ENCODE measurements around the gene ABCB11.
"Not testable (repeated sequence)": the region's sequence is repeated elsewhere in the genome, so short reads cannot be mapped to it uniquely, and the experiment has no call there.

Gene ABCB11

DNA sequence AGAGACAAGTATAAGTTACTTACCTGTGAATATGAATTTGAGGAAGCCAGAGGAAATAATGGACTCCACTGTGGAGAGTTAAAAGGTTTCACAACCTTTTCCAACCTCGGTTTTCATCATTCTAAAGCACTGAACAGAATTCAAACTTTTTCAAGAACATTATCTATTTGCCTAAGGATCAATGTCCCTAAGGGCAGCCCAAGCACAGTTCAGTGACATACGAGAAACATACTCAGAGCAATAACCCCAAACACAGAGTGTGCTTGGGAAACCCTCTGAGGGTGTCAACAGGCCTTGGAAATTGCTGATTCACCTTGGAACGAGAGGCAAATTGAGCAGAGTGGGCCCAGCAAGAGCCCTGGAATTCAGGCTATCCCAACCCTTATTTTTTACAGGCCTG lies at the start of gene ABCB11:
TSS of gene ABCB11 (minus strand) at position 123 of the 400 bp plus-strand sequence. CDS start 13,199 bp downstream, outside the sequence.
- no peak for DNase-seq (ENCODE audit: low read depth)

DNA sequence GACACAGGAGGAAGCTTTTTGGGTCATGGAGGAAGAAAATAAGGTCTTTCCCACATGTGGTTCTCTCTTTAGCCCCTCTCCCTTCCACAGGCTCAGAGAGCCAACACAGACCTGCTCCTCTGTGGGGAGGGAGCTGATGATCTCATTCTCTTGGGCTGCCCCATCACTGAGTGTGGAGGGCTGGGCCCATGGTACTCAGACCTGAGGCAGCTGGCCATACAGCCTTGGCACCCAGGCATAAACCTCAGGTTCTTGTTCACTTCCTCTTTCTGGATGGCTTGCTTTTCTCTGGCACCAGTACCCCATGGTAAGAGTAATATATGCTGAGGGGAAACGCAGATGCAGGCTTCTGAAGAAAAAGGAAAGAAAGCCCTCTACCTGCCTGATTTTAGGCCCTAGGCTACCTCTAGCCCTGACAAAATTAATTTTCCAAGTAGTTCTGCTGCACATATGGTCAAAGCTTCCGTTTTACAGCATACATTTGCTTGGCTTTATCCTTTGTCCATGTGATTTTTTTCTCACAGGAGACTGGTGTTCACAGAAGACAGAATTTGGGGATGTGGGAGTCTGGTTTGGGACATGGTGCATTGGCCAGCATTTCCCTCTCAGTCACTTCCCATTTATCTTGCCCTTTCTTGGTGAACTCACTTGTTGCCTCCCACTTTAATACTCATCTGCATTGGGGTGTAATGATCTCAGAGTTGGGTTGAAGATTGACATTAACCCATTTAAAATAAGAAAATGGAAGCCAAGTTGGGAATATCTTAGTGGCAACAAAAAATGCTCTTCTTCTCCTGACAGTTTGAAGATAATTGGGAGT lies 49.3 kb upstream of the ABCB11 start:
- DNase-seq (ENCODE audit: low read depth) = no peak

DNA sequence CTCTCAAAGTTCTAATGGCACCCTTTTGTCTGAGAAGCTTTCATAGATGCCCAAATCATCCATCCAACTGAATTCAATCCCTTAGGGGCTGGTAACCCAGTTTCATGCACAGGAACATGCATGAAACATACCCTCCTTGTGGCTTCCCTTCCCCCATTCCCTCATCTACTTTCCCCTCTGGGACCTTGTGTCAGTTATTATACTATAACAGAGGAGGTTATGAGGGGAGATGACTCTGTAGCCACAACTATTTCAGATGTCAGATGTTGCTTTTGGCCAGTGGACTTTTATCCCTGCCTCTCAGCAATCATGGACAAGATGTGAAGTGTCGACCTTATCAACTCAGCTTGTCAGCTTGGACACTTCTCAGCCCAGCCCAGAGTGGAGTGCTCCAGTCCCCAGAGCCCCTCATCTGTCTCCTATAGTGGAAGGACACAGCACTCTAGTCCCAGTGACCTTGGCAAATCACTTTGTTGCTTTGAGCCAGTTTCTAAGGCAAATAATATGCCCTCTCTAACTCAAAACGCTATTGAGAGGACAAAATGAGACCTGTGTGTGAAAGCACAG lies 46.6 kb upstream of the ABCB11 start:
- no peak for DNase-seq (ENCODE audit: low read depth)

DNA sequence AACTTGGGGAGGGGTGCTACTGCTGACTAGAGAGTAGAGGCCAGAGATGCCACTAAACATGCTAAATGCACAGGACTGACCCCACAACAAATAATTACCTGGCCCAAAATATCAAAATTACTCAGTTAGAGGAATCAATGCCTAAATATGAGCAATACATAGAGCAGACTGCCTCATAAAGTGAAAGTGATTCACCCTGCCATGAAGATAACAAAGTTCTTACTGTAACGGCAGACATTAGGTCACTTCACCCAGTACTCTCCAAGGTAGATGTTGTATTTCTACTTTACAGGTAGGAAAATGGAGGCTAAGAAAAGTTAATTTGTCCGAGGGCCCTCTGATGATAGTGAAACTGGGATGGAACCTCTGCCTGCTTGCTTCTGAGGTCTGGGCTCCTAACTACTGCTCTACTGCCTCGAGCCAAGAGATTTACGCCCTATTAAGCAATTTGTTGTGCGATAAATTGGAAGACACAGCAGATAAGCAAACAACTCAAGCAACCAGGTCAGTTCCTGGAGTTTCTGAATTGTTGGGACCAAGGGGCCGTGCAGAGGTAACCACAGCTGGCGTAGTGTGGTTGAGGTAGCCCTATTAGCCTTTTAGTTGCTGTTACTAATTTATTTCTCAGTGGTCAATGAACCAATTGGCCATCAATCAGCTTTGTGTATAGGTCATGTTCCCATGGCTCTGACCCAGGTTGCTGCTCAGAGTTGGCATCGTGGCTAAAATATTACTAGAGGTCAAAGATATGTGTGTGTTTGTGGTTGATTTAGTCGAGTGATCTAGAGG lies 43.0 kb upstream of the ABCB11 start:
- no peak for DNase-seq (ENCODE audit: low read depth)

DNA sequence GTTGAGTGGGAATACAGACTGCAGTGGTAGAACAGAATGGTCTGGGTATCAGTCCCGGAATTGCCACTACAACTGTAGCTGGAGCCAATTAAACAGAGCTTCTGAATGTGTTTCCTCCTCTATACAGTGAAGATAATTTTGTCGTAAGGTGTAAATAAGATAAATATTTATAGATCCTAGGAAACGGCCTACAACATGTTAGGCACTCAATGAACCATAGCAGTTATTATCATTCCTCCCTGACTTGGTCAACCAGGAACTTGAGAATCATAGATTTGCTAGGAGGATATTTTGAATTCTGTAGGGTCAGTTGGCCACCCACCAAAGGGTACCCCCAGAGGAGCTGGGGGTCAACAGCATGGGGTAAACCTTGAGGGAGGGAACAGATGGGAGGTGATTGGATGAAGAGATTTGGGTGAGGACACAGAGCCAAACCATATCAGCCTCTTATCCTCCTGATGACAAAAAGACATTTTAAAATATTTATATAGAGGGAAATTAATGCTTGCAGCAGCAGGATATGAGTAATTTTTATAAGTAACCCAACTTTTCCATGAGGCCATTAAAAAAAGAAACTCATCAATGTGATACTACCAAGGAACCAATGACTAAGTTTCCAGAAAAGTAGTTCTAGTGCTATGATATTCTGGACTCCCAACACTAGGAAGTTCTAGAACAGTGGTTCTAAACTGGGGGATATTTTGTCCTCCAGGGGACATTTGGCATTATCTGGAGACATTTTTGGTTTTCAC lies 42.3 kb upstream of the ABCB11 start:
- DNase-seq (ENCODE audit: low read depth) = no peak

DNA sequence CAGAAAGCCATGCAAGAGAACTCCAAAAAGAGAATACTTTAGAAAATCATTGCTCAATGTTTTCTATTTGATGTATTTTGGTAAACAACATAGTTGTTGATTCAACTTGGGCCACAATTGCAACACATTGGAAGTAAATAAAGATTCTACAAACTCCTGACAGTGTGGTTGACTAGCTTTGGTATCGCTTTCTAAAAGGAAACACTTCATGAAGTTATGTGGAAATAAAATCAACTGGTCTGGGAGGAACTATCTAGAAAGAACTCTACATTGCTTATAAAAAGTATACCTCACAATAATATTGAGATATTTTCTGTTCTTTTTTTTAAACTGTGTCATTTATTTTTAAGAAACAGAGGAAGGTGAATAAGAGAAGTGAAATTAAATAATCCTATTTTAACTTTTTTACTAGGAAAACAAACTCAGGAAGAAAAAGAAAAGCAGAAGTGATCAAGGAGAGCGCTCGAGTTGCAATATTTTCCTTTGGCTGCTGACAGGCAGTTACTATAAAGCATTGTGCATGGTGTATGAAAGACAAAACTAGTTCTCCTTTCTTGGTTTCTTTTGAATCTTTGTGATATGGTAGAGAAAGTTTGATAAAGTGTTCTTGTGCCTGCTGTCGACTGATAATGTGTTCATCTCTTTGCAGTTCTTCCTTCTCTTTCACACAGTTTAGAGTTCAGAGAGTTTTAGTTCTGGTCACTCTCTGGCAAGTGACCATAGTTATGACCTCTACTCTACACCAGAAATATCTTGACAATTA lies 41.2 kb upstream of the ABCB11 start:
- no peak for DNase-seq (ENCODE audit: low read depth)

DNA sequence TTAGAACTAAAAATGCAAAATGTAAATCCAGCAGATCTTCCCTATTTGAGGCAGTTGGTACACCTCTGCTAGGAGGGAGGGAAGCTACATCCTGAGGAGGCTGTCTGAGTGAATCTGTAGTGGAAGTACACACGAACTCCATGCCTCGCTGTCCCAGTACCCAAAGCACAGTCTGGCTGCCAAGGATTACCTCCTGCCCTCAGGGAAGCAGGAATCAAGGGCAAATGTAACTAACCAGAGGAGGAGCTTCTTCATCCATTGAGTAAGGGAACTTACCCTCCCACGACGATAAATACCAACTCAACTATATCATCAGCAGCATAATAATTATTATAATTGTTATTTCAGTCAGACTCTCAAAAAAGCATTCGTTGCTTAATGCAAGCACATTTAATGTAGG lies 40.3 kb upstream of the ABCB11 start:
- DNase-seq (ENCODE audit: low read depth) = no peak

DNA sequence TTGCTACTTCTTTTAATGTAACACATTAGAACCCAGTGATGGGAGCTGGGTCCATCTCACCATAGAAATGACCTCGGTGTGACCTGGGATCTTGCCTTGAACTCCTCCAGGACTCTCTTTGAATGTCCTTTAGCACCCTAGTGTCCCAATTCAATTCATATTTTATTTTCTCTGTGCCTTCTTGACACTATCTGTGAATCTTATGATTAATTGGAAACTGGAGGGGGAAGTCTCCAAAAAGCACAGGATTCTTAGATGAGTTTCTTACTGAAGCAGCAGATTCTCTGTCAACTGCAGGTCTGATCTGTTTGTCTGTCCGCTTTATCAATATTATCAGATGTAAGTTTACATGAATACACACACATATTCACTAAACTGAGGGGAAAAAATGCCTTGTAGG lies 38.7 kb upstream of the ABCB11 start:
- DNase-seq (ENCODE audit: low read depth) = no peak

DNA sequence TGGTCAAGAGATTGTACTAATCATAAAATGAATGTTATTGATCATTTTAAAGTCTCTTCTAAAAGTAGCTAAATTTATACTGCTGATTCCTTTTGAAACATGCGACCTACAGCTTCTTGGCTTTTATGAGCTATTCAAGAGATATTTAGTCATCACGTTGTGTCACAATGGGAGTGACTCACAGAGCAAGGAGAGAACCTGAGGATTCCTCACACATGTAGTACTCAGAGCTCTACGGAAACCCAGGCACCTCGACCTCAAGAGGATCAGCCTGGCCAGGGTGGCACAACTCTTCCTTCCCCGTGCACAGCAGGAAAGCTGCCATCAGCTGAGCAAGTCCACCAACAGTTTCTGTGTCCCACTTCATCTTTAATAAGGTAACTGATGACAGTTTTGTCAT lies 38.2 kb upstream of the ABCB11 start, which contains the start of gene DHRS9:
TSS of gene DHRS9 (plus strand) at position 223 of the 400 bp plus-strand sequence. CDS start 12,019 bp downstream, outside the sequence.
- DNase-seq (ENCODE audit: low read depth) = no peak

DNA sequence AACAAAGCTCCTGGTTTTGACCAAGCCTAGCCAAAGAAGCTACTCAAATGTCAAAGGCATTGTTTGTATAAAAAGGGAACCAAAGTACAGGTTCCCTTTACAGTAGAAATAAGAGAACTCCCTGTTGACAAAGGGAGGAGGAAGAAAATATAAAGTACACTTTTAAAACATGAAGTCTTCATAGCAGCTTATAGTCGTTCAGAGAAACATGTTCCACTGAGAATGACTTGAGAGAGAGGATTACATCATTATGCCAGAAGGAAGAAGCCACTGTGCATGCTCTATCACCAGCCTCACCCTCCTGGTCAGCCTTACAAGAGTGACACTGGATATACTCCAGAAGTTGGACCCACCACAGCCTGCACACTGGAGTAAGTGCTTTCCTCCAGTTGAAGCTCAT lies 35.8 kb upstream of the ABCB11 start:
- no peak for DNase-seq (ENCODE audit: low read depth)

DNA sequence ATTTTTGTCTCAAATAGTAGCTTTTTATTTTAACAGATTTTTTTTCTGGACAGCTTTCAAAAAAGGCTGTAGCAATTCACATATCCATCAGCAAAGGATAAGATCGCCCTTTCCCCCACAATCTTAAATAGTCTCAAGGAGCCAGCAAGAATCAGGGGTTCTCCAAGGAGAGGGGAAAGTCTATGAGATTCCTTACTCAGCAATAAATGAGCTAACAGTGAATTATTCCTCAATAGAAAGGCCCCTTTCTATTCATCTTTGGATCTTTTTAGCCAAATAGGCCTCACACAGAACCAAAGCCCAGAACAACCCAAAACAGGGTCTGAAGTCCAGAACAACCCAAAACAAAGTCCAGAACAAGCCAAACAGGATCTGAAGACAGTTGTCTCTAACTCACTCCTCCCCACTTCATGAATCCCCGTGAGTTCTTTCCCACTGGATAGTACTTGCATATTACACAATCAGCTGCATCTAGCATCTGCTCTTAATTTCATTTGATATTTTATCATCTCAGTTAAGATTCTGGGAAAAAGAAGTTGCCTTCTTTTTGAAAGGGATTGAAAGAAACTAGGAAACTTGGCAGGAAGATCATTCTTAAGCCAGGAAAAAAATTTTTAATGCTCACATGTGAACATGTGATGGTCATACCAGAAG lies 34.9 kb upstream of the ABCB11 start:
- no peak for DNase-seq (ENCODE audit: low read depth)

DNA sequence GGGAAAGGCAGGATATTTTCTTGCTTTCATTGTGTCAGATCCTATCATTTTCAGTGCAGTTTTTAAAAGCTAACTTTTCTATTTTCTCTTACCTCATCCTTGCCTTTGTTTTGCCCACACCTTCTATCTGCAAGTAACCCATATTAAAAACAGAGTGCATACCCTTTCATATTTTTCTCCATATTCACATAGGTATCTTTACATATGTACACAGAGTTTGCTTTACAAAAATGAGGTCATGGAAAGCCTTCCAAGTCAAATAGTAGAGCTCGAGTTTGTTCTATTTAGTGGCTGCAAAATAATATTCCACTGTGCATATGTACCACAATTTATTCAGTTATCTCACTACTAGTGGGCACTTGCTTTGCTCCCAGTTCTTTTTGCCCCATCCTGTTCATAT lies 34.3 kb upstream of the ABCB11 start:
- no peak for DNase-seq (ENCODE audit: low read depth)

DNA sequence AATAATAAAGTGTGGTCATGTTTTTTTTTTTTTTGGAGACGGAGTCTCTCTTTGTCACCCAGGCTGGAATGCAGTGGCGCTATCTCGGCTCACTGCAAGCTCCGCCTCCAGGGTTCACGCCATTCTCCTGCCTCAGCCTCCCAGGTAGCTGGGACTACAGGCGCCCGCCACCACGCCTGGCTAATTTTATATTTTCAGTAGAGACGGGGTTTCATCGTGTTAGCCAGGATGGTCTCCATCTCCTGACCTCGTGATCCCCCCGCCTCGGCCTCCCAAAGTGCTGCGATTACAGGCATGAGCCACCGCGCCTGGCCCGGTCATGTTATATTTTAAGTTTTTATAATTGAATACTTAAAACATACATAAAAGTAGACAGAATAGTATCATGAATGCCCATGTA lies 33.1 kb upstream of the ABCB11 start:
- DNase-seq (ENCODE audit: low read depth) = not testable (repeated sequence)

DNA sequence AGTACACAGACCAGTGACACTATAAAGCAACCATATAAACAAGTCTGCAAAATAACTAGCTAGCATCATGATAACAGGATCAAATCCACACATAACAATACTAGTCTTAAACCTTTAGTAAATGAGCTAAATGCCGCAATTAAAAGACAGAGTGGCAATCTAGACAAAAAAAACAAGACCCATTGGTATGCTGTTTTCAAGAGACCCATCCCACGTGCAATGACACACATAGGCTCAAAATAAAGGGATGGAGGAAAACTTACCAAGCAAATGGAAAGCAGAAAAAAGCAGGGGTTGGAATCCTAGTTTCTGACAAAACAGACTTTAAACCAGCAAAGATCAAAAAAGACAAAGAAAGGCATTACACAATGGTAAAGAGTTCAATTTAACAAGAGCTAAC lies 23.5 kb upstream of the ABCB11 start:
- not testable (repeated sequence) for DNase-seq (ENCODE audit: low read depth)

DNA sequence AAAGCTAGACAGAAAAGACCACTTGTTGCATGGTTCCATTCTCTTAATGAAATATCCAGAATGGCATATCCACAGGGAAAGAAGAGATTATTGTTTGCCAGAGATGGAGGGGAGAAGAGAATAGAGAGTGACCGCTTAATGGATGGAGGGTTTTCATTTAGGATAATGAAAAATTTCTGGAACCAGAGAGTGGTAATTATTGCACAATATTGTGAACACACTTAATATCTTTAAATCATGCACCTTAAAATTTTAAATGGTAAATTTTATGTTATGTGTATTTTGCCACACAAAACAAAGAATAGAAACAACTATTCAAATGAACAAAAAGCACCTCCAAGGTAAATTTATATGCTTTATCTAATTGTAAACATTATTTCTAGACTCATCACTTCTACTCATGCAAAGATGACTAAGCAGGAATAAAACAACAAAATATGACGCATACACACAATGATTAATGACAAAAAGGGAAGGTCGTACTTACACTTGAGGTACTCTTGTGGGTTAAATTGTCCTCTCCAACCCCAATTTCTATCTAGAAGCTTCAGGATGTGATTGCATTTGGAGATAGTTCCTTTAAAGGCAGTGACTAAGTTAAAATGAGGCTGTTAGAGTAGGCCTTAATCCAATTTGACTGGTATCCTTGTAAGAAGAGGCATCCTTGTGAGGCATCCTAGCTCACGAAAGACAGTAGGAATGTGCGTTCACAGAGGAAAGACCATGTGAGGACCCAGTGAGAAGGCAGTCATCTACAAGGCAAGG lies 19.5 kb upstream of the ABCB11 start:
- DNase-seq (ENCODE audit: low read depth) = no peak

DNA sequence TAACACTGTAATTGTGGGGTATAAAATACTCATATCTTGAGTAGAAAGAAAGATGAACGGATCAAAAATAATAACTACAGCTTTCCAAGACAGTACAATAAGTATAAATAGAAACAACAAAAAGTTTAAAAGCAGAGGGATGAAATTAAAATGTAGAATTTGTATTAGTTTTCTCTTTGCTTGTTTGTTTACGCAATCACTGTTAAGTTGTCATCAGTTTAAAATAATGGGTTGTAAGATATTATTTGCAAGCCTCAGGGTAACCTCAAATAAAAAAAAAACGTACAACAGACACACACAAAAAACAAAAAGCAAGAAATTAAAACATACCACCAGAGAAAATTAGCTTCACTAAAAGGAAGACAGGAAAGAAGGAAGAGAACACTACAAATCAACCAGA lies 18.0 kb upstream of the ABCB11 start:
- no peak for DNase-seq (ENCODE audit: low read depth)

DNA sequence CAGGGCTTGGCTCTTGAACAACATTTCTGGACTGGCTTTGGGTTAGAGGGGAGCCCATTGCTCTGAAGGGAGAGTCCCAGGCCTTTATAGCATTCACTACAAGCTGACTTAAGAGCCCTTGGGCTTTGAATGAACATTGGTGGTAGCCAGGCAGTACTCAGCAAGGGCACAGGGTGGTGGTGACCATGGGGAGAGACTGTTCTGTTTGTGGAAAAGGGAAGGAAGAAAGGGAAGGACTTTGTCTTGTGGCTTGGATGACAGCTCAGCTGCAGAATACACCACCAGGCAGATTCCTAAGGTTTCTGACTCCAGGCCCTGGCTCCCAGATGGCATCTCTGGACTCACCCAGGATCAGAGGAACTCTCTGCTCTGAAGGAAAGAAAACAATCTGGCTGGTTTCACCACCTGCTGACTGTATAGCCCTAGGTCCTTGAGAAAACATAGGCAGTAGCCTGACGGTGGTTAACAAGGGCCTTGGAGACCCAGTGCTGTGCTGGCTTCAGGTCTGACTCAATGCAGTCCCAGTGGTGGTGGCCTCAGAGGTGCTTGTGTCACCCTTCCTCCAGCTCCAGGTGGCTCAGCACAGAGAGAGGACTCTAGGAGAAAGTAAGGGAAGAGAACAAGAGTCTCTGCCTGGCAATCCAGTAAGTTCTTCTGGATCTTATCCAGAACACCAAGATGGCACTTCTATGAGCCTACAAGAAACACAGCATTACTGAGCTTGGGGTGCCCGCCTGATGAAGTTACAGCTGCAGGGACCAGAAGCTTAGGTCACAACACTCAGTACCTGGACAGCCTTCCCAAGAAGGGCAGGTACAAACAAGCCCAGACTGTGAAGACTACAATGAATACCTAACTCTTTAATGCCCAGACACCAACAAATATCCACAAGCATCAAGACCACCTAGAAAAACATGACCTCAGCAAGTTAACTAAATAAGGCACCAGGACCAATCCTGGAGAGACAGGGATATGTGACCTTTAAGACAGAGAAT lies 16.4 kb upstream of the ABCB11 start:
- DNase-seq (ENCODE audit: low read depth) = no peak

DNA sequence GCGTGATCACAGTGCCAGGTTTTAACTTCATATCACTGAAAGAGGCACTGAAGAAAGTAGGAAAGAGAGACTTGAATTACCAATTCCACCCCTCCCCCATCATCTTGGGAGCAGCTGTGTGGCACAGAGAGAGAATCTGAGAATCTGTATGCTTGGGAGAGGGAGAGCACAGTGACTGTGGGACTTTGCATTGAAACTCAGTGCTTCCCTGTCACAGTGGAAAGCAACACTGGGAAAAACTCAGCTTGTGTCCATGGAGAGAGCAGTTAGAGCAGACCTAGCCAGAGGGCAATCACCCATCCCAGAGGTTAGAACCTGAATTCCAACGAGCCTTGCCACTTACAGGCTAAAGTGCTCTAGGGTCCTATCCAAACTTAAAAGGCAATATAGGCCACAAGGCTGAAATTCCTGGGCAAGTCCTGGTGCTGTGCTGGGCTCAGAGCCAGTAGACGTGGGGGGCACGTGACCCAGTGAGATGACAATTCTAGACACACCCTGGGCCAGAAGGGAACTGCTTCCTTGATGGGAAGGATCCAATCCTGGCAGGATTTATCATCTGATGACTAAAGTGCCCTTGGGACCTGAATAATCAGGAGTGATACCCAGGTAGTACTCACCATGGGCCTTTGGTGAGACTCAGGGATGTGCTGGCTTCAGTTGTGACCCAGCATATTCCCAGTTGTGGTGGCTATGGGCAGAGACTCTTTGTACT lies 15.5 kb upstream of the ABCB11 start:
- DNase-seq (ENCODE audit: low read depth) = no peak

Data from stimulated activated CD8-positive, alpha-beta memory T cell treated with anti-CD3 and anti-CD28 coated beads, Interleukin-12 subunit alpha, Interleukin-12 subunit beta, amount 100 ng/mL, for 4 hours (primary cell).